H1 (cell line): ENCODE measurements around the gene HIPK2. TPM values are rescaled to one million over a fixed set of nuclear protein-coding genes. Genes with fewer than 3 reads are reported as not detected.

Experiments used
- CBX8 ChIP-seq: fragments of 300-800, 300-1000 bp; sonication (generic); IDR thresholded peaks from 2 replicates; pipeline ENCODE4 v1.7.1; 2016; ENCODE audit warnings: low read depth, low read length, borderline replicate concordance
- RBBP5 ChIP-seq: IDR thresholded peaks from 2 replicates; pipeline ENCODE4 v1.7.1; 2012; ENCODE audit warnings: low read depth, mild to moderate bottlenecking, inconsistent platforms, low read length, moderate library complexity, borderline replicate concordance
- SP1 ChIP-seq: IDR thresholded peaks from 2 replicates; pipeline ENCODE4 v1.6.1; 2011; ENCODE audit warnings: low read depth, low read length
- polyA plus RNA-seq, 7 experiments: library from polyadenylated mRNA; depleted of rRNA in 3 of 7; stranded (reverse) in 5 of 7; unstranded in 2 of 7; fragments of >200 nt in 5 of 7; fragments of 200-250 nt in 2 of 7; gene quantifications; 1 replicate in 5 of 7; 2 replicates in 1 of 7; 4 replicates in 1 of 7; pipeline versions ENCODE4 v1.2.1 to v1.2.3, GENCODE V29; 2011 to 2013; ENCODE audit warnings: missing spikeins in 2 of 7, mixed read lengths in 2 of 7
- total RNA-seq: library from RNA; stranded (reverse); fragmentation: NEBNext Ultra II Directional; extraction: Animal tissue kit (Norgen Biotek cat#: 25700); gene quantifications from 2 replicates; pipeline ENCODE4 v1.2.1, GENCODE V29; 2021

Gene HIPK2
- total and polyA plus RNA-seq, 2 of the 8 experiments (the other 6 are each of a cell fraction or from before 2014, with no cell fraction given): 8.3 to 24.3 TPM

DNA sequence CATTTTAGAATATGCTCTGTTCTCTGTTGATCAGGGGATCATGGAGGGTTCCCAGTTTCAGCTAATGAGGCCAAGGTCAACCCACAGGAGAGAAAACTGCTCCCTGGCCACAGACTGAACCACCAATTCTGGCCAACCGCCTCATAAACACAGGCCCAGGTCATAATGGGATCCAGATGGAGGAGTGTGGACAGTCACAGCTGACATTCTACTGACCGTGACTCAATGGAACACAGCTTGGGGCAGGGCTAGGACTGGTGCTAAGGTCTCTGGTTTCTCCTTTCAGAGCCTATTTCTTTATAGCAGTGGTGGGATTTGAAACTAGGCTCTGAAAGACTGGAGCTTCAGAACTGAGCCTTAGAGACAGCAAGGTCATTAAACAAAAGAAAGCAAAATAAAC, 68.3 kb downstream of the HIPK2 start (continued):
- no peak for TF ChIP-seq CBX8
- TF ChIP-seq SP1: no peak
- no peak for TF ChIP-seq RBBP5
- TF ChIP-seq, all 59 proteins: peak for 0
